Muscle of back (tissue), 11 donors: ENCODE results near the gene BTBD19. TPM values are rescaled to one million over a fixed set of nuclear protein-coding genes. Genes with fewer than 3 reads are reported as not detected.
"Not testable (repeated sequence)": the region's sequence is repeated elsewhere in the genome, so short reads cannot be mapped to it uniquely, and the experiment has no call there.

Experiments
- DNase-seq, 3 donors: peaks; one replicate each; pipeline versions ENCODE4 v3.0.0 to v3.0.0-alpha.2; 2013
- polyA plus RNA-seq, 10 donors: library from polyadenylated mRNA; unstranded; fragments of 120-200 nt; gene quantifications; one replicate each; pipeline ENCODE4 v1.2.1, GENCODE V29; 2013; ENCODE audit not compliant: insufficient read length in 10 of 10

BTBD19 gene
- polyA plus RNA-seq, 10 donors = 4.3 to 15.3 (median 6.6) TPM

- no peak for DNase-seq
These were observed 19.1 kb downstream of the BTBD19 start for GRCh38 chr1:44827197-44828002.

GRCh38 chr1:44828003-44828651 lies 19.8 kb downstream of the BTBD19 start:
- no peak for DNase-seq

GRCh38 chr1:44828841-44829440 lies 20.6 kb downstream of the BTBD19 start:
- DNase-seq = no peak

GRCh38 chr1:44829506-44830384 lies 21.4 kb downstream of the BTBD19 start:
- DNase-seq = no peak

GRCh38 chr1:44830900-44831304 lies 22.6 kb downstream of the BTBD19 start:
- DNase-seq = peak in 1 of 3 donors; percentile 21

- DNase-seq = no peak
These were observed 23.2 kb downstream of the BTBD19 start for GRCh38 chr1:44831516-44831915.

DNA sequence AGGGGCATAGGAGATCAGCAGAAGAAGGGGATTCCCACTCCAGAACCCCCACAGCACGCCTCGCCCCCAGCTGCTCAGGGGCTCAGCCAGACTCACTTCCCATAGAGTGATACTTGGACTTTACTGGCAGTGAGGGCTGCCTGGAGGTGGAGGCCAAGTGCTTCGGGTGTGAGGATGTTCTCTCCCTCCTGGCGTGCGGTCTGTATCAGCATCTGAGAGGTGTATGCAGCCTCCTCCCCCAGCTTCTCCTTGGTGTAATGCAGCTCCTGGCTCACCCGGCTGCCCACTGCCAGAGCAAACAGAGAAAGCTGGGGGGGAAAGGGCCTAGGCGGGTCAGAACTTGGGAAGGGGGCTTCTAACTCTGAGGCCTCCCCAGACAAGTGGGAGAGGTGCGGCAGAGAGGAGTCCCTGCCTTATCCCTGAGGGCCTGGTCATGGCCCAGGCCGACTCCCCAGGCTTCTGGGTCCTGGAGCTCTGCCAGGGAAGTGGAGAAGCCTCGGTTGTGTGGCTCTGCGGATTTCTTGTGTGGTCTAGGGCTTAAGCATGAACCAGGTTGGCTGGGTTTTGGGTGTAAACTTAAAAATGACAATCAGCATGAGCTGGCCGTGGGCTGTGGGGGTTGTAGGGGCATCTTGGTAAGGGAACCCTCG lies 23.9 kb downstream of the BTBD19 start:
- DNase-seq = no peak

GRCh38 chr1:44834328-44834727 lies 26.0 kb downstream of the BTBD19 start:
- no peak for DNase-seq

DNA sequence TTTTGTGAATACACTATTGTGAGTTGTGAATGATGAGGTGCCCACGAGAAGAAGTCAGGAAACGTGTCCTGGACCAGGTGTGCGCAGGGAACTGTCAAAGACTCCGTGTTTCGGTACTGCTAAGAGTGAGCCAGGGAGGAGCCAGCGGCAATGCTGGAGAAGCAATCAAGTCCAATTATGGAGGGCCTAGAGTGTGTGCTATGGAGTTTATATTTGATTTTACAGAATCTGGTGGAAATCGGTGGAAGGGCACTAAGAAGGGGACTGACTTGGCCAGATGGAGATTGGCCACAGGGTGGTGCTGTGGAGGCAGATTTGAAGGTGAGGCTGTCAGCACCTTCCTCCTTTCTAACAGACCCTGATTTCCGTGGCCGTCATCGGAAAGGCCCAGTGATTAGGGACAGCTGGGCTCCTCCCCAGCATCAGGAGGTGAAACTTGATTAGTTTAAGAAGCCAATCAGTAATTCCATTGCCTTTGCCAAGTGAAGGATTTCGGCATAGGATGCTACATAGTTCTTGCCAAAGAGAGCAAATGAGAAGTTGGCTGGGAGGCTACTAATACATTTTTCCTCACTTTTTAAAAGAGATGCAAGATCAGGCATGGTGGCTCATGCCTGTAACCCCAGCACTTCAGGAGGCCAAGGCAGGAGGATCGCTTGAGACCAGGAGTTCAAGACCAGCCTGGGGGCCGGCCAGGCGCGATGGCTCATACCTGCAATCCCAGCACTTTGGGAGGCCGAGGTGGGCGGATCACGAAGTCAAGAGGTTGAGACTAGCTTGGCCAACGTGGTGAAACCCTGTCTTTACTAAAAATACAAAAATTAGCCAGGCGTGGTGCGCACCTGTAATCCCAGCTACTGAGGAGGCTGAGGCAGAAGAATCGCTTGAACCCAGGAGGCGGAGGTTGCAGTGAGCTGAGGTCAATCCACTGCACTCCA lies 27.7 kb downstream of the BTBD19 start:
- DNase-seq = peak; percentile 67 to 92 (median 85)

- not testable (repeated sequence) for DNase-seq
These were observed 30.0 kb downstream of the BTBD19 start for GRCh38 chr1:44838294-44838693.

DNA sequence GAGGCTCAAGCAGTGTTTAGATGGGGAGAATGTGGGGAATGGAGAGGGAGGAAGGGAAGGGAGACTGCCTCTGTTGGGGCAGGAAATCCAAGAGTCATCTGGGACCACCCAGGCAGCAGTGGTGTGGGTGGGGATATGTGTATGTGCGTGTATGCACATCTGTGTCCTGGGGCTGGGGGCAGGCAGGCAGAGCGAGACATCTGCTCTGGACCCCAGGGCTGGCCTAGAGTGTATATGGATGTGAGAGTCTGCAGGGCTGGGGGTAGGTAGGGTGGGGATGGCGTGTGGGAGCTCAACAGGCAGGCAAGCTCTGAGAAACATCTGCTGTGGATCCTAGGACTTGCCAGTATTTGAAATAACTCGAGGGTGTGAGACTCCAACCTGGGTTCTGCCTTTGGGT lies 31.3 kb downstream of the BTBD19 start:
- DNase-seq = peak; percentile 38 to 87 (median 55)

DNA sequence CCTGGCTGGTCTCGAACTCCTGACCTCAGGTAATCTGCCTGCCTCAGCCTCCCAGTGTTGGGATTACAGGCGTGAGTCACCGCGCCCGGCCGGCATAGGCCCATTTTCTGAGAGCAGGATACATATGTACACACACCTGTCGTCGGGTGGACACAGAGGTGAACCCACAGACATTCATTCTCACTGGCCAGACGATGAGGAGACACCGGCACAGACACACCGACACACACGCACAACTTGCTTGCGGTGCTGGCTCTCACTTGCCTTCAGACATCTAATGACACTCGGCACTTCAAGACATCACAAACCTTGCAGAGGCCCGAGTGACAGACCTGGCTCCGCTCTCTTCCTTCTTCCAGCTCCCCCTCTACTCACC lies 34.2 kb downstream of the BTBD19 start:
- peak in 1 of 3 donors; percentile 57 for DNase-seq

DNA sequence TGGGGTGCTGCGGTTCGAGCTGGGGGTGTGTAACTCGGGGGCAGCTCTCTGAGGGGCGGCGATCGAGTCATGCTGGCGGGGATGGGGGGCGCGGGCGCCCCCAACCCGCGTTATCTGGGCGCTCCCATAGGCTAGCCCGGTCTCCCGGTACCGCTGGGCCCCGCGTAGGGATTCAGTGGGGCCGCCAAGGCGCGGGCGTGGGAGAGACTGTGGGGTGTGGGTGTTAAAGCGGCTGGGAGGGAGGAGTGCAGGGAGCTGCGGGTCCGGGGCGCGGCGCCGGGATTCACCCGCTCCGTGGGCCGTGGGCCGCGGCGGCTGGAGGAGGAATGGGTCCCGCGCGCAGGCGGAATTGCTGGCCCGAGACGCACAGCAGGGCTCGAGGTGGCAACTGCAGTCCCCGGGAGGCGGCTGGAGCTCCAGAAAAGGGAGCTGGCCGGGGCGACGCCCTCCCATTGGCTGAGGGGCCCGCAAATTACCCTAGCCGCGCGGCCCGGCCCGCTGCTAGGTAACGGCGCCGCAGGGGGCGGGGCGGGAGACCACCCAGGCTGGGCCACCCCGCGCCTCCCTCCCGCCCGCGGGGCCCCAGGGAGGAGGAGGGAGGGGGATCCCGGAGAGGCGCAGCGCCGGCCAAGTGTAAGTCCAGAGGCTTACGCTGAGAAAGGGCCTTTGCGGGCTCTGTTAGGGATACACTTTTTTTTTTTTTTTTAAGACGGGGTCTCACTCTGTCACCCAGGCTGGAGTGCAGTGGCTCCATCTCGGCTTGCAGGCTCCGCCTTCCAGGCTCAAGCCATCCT lies 34.7 kb downstream of the BTBD19 start, which contains the start of gene PTCH2:
Gene PTCH2 (minus strand): TSS at position 392 of the 794 bp plus-strand sequence. CDS start 321 bp downstream, at position 71.
- peak; percentile 73 to 92 (median 80) for DNase-seq

- no peak for DNase-seq
These were observed 38.7 kb downstream of the BTBD19 start for GRCh38 chr1:44846985-44847384.

DNA sequence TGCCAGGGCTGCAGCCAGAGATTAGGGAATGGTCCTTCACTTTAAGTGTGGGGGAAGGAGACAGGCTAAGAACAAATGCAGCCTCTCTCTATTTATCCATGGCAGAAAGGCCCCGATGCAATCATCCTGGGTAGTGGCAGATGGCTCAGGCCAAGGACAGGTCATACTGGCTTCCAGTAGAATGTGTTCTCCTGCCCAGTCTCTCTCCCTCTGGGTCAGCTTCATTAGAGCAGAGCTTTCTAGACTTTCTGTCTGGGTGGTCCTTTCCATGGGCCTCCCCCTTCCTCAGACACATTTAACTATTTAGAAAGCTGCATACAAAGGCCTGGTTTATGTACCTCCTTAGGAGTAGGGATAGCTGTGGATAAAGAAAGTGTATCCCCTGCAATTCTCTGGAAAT lies 39.5 kb downstream of the BTBD19 start:
- no peak for DNase-seq

DNA sequence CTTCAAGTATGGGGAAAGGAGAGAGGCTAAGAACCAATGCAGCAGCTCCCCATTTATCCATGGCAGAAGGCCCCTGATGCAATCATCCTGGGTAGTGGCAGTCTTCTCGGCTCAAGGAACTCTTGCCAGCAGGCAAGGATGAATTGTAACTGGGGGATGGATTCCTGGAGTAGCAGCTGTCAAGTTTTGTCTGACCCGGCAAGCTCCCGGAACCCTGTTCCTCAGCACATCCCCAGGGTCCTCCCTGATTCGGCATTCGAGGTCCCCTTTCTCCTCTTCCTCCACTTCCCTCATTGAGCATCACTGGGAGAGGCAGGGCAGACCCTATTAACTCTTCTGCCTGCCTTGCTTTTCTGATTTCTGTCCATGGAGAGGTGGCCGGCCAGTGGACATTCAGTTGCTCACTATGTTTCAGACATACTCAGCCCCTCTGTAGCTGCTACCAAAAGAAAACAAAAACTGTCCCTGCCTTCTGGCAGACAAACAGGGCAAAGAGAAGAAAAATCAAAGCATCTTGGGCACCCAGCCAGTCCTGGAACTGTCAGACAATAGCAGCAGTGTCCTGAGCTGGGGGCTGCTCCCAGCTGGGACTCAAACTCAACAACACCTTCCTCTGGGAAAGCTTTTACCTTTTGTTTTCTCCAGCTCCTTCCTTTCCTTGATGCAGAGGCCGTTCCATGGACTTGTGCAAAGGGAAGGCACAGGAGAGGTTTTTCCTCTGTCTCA lies 40.3 kb downstream of the BTBD19 start:
- peak in 1 of 3 donors; percentile 23 for DNase-seq

- DNase-seq = no peak
These were observed 41.3 kb downstream of the BTBD19 start for GRCh38 chr1:44849575-44850132.

- no peak for DNase-seq
These were observed 43.0 kb downstream of the BTBD19 start for GRCh38 chr1:44851308-44851707.
